Daoy (cell line): ENCODE data around the gene NFIB. TPM values are rescaled to one million over a fixed set of nuclear protein-coding genes. Genes with fewer than 3 reads are reported as not detected.

Source experiments
- DNase-seq: peaks from one replicate; pipeline ENCODE4 v3.0.0-alpha.2; 2015; ENCODE audit warnings: low read depth
- total RNA-seq: library from RNA; depleted of rRNA; stranded (reverse); fragments of >200 nt; shearing (Covaris generic); gene quantifications from 2 replicates; pipeline ENCODE4 v1.2.3, GENCODE V29; 2014

Gene NFIB
- total RNA-seq, 1 experiment from 2014 or later: 19.4 TPM

DNA sequence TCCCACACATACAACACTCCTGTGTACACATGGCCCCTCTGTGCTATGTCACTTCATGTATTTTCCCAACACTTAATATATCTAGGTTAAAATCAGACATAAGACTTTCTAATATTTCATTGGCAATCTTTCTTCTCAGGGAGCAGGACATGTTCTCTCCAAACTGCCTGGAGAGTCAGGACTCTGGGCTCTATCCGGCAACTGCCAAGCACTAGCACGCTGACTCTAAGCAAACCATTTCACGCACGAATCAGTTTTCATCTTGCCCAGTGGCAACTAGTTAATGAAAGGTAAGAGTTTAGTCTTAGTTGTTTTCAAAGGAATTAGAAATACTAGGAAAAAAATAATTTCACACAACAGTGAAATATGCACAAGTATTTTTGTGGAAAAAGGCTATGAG is 124.8 kb downstream of the NFIB start:
- no peak for DNase-seq

DNA sequence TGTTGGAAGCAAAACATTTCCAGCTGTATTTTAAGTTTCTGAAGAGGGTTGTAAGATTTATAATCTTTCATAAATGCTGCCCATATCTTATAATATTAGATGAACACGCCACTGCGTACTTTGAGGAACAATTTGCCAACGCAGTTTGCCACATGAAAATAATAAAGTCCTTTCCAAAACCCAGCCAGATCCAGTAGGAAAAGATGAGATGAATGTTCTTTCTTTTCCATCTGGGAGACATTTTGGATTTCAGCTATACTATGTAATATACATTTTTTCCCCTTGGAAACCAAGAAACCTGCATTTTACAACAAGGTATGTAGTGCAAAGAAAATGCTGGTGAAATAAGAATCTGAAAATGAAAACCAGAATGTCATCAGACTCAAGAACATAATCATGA is 125.4 kb downstream of the NFIB start:
- DNase-seq: no peak

DNA sequence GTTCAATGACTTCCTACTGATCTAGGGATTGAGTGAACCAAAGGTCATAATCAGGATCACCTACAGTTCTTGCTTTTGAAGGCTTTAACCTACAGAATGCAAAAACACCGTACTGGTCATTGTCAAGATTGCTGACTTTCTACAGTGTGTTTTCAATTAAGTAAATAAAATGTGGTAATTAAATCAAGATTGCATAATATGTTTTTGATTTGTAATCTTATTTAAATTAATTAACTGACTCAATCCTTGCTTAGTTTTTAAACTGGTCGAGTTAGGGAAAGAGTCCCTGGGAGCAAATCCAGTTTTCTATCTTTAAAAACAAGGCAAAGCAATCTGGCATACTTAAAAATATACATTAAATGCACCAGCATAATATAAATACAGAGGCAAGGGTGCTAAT is 125.9 kb downstream of the NFIB start:
- DNase-seq: no peak

DNA sequence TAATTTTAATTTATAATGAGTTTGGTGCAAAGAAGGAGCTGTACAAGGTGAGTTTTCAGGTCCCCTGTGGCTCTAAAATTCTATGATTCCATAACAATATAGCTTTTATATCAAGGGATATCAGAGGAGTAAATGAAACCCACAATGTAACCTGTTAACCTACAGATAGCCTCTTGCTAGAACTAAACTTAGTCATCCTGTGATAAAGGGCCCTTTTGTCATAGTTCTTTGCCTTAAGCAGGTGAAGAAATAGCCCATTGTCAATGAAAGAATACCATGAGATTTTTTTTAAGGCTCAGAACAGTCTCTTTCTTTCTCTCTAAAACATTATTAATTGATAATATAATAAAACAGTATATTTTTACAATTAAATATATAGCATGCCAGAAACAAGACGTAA is 127.8 kb downstream of the NFIB start:
- no peak for DNase-seq

DNA sequence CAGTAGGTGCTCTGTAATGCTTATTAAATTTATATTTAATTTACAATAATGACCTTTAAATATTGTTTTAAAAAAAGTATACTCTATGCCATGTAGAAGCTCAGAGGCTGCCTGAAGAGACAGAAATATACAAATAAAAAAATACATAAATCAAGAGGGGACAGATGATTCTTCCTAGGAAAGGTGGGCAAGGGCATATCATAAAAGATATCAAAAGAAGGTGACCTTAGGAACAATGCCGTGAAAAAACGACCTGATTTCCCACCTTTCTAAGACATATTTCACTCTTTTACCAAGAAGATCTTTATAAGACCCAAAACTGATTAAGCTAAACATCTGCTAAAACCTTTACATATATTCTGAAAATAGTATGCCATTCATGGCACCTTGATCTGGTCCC is 128.9 kb downstream of the NFIB start:
- no peak for DNase-seq

DNA sequence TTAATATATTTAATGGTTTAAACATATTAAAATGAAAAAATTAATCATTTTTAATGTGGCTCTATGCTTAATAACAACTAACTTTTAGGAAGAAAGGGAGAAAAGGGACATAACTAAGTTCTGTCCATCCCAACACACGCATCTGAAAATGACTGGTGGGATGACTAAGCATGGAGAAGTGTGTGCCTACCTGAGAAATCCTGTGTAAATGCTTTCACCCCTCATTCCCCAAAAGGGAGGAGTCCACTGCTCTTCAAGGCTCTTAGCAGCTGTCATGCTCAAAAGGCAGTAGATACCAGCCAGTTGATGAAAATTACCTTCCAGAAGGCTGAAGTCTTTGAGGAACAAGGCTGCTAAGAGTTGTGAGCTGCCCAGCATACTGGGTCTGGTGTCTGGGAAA is 130.9 kb downstream of the NFIB start:
- DNase-seq: no peak

DNA sequence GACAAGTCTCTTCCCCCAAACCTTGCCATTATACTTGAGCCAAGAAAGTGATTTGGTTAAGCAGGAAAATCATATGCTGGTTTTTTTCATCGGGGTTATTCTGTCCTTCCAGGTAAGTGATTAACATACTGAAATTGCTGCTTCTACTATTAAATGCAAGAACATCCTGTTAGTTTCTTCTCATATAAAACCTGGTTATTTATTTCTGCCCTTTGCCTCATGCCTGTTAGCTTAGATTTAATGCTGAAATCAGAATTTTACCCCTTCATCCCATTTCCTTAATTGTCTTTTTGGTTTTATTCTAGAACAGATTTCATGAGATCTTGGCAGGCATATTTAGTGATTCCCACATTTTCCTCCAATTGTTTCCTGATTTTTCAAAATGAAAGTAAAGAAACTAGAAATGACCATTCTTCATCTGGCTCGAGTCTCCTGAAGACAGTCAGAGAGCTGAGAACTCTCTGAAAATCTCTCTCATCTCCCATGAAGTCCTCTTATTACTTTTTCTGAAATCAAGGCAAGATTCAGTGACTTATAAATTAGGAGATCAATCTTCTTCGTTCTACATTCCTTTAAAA is 132.9 kb downstream of the NFIB start:
- no peak for DNase-seq

DNA sequence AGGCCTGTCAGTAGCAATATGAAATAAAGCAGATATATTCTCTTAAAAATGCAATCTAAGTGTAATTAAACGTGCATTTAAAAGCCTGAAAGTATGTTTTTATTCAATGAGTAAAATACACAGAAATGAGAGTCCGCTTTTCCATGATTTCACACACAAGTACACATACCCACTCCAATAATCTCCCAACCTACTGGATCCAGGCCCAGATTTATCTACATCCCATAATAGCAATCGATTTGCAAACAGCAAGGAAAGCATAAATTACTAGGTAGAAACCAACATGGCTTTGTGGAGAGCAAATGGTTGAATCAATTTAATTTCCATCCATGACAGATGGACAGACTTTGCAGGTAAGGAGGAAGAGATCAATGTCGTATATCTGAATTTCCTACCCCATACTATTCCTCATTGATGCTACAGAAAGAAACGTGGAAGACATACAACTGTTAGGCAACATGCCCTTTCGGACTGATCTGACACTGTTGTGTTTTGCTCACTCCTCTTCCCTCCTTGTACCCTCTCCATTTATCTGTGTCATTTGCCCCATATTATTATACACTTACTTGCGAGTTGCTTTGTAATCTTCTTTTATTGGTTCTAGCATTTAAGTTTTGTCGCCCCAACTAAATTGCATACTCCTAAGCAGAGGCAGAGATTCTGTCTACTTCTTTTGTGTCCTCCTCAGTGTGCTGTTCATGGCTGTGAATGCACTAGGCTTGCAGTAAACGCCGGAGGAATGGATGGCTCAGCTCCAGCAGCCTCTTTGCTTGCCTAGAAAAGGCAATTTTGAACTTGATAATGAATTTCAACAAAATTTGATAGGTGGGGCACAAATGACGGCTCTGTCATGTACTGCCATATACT is 133.6 kb downstream of the NFIB start:
- no peak for DNase-seq

DNA sequence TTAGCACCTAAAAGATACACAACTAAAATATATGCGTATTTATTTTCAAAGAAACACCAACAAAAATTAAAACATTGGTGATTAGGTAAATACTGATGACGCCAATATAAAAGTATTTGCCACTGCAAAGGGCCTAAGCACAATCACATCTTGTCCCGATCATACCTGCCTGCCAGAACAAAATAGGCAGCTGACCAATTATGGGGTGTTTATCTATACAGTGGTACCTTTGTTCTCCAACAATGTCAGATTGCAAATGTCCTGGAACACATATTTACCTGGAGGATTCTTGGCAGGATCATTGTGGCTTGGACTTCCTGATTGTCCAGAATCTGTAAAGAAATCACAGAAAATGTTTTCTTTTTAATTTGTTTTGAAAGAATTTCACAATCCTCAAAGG is 134.5 kb downstream of the NFIB start:
- DNase-seq: no peak

DNA sequence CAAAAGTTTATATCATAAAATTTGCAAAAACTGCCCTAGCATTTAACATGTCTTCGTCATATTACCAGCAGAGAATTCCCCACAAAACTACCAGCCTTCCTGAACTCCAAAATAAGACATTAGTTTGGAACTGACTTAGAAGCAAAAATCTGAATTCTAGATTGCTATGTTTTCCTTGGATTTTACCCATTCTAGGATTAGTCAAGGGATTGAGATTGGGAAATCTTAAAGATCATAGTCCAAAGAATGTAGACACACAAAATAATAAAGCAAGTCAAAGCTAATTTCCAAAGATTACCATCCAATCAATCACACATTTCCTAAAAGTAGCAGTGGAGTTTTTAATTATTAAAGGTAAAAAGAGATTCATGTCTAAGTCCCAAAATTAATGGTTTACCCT is 138.2 kb downstream of the NFIB start:
- no peak for DNase-seq

DNA sequence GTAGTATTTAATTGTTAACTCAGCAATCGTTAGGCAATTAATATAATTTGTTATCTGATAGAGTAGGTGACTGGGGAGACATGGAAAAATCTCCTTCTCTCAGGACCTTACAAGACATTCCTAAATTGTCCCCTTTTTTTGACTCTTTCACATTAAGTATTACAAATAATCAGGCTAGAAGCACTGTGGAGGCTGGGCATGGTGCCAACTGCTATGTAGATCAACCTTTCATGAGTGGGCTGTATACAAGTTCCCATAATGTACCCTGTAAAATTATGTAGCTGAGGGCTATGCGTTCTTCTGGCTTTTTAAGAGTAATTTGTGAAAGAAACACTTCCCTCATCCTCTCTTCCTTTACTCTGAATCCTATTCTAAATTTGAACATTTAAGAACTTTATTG is 140.2 kb downstream of the NFIB start:
- no peak for DNase-seq

DNA sequence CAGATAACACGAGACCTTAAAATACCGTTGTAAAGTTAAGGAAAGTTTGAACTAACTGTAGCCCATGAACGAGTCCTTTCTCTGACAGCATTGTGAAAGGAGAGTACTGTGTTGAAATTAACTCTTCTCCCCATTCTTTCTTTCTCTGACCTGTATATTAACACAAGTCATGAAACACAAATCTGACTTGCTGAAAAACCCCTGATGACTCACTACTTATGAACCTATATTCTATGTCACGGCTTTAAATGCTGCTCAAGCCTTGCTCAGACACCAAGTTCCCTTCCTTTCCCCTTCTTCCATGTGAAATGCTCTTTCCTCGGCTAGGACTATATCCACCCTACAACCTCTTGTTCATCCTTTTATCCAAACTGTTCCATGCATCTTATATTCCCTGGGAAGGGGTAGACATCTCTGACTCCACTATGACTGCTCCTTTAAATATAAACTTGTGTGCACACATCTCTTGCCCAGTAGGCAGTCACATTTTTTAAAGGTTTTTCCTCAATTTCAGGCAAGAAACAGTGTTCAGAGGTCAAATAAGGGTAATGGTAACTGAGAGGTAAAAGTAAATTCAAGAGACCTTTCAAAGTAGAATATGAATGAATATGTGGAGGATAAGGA is 142.9 kb downstream of the NFIB start:
- DNase-seq: peak; percentile 74

DNA sequence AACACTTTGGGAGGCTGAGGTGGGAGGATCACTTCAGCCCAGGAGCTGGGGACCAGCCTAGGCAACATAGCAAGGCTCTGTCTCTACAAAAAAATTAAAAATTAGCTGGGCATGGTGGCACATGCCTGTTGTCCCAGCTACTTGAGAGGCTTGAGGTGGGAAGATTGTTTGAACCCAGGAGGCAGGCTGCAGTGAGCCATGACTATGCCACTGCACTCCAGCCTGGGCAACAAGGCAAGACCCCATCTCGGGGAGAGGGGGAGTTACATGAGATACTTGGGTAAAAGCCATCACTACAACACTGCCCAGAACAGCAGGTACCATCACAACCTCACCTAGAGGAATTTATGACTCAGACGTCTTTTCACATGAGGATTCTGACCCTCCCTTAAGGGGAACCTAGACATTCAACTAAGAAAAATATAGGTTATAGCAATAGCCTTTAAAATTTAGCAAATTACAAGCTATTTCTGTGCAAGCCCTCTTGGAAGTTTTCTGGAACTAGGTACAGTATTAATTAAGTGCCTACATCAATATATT is 143.5 kb downstream of the NFIB start:
- DNase-seq: no peak

DNA sequence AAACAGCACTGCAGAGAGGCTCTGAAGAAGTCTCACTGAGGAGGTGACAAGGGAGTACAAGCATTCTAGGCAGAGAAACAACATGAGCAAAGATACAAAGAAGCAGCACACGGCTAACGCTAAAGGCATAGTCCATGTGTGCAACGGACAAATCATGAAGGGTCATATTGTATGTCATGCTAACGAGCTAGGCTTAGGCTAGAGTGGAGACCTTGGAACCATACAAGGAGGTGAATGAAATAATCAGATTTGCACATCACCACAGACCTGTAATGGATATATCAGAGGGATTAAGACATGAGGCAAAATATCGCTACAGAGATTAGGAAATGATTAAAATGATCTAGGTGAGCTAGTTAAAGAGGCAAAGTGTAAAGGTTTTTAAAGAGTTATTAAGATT is 145.6 kb downstream of the NFIB start:
- DNase-seq: no peak

DNA sequence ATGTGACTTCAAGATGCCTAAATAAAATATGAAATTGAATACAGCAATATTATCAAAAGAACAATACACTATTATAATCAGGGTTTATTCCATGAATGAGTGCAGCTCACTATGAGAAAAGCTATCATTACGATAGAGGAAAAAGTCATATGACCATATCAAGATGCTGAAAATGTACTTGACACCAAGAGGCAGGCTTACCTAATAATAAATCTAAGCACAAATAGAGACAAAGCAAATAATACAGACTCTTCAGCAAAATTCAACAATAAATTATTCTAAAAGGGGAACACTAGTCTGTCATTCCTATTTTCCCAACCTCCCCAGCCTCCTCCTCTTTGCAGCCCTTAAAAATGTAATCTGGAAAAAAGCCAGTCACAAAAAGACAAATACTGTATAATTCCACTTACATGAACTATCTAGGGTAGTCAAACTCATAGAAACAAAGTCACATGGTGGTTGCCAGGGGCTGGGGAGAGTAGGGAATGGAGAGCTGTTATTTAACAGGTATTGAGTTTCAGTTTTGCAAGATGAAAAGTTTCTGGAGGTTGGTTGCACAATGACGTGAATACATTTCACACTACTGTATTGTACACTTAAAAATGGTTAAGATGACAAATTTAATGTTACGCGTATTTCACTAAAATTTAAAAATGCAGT is 148.4 kb downstream of the NFIB start:
- DNase-seq: no peak

DNA sequence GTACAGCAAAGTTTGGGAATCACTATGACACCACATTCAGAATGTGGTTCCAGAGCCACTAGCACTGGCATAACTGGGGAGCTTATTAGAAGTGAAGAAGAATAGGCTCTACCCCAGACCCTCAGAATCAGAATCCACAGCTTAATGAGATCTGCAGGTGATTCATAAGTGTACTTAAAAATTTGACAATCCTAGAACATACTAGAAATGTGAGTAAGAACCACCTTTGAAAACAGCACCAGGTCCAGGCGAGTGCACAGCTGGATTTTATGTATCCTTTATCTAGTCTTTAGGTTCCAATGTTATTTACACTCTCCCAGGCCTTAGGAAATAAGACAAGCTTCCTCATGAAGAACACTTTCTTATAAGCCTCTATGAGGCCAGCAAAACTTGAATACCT is 149.0 kb downstream of the NFIB start:
- DNase-seq: no peak

DNA sequence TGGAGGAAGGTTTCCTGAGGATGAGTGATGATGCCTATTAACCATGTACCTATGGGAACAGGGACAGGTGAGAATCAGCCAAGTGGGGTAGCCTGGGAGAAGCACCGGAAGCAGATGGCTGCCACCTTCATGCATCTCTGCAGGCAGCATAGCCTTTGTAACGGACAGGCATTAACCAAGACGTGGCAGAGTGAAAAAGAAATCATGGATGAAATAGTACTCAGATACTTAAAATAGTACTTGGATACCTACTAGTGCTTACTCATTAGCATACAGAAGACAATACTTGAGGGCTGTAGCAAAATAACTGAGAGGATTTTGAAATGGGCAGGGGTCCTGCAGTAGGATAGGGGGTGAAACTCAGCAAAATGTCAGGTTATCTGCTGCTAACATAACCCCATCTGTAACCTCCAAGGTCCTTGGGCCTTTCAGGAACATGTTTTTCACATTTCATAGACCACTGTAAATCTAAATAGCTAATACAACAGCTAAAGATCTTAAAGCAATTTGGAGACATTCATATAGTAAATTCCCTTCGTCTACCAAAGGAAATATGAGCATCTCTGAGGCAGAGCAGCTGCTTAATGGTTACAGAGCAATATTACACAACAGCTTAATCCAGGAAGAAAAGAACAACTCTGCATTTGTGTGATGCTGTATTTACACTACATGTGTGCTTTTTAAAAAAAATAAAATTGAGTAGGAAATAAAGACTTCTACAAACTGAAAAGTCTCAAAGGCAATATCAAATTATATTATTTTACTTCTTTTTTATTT is 154.3 kb downstream of the NFIB start:
- DNase-seq: no peak

DNA sequence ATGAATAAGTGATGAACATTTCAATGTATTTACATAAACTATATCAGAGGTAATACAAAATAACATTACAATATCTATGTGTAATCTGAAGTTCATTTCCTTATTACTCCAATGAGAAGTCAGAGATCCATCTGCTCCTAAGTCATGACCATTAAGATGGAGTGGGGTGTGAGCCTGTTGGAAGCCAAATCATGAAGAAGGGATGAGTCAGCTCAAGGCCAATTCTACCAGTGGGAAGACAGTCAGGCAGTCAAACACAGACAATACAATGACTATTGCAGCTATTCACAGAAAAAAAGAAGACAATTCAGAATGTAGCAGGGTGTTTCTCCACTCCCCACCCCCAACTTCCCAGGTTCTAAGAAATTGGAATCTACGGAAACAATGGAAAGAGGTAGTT is 155.0 kb downstream of the NFIB start:
- peak; percentile 70 for DNase-seq

DNA sequence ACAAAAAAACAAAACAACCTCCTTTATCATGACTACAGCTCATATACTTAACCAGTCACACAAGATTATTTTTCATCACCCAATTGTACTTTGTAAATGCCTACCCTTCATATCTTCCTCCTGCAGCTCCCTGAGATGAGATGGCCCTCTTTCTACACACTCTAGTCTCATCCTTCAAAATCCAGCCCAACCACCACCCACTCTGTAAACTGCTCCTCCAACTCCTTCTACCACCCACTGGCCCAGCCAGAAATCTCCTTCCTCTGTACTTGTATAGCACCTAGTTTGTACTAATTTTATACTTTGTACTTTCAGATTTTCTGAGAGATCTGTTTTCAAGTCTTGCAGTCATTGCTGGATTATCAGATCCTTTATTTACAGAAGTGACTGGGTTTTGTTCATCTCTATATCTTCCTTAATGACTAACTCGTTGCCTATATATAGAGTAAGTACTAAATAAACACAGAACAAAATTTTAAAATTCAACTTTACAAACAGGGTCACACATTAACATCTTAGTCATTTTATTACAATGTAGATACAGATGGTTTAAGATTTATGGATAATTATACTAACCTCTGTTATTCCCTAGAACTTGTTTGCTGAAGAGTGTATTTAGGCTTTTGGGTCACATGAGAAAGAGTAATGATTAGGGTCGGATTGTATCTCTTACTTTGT is 155.7 kb downstream of the NFIB start:
- DNase-seq: no peak

DNA sequence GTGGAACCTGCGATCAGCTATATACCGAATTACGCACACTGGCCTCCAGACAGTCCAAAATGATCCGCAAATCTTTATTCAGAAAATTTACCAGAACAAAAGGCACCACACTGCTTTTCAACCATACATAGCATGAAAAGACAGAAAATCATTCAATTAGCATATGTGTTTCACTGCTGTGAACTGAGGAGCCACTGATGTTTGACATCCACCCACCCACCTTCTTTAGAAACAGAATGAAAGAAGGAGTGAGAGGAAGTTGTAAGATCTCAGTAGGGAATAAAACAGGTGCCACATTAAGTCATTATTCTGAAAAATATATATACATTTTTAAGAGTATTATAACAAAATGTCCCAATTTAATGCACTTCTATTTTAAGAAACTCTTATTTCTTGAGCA is 156.8 kb downstream of the NFIB start:
- DNase-seq: no peak

DNA sequence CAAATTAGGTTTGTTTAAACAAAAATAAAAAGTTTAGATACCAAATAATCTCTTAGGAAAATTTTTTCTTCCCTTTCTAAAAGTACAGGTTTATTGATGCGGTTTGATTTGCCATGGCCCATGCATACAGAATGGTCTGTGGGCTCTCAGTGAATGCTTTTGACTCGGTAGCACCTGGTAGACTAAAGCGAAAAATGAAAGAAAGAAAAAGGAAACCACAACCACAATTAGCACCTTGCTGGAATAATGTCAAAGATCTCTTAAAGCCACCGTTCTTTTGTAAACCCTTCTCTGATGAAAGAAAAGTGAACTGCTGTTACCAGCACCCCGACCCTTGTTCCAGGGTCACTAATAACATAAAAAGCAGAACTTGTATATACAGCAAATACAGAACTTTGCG is 157.9 kb downstream of the NFIB start:
- DNase-seq: no peak
